GM20000 (cell line): ENCODE results near the gene TBC1D19.
A peak's percentile ranks its signal among the peaks of the same experiment; 100 is the strongest.

Experiments used
- DNase-seq: peaks from one replicate; pipeline ENCODE4 v3.0.0; 2012; ENCODE audit warnings: low spot score
- TF ChIP-seq, protein P1 (sequence below): IDR thresholded peaks from 2 replicates; pipeline ENCODE4 v1.5.1; 2012; ENCODE audit warnings: mild to moderate bottlenecking, control low read depth; ENCODE audit errors: extremely low read depth, missing control alignments

TBC1D19 gene

GRCh38 chr4:26751004-26751403, 167.1 kb downstream of the TBC1D19 start:
- TF ChIP-seq, protein P1, sequence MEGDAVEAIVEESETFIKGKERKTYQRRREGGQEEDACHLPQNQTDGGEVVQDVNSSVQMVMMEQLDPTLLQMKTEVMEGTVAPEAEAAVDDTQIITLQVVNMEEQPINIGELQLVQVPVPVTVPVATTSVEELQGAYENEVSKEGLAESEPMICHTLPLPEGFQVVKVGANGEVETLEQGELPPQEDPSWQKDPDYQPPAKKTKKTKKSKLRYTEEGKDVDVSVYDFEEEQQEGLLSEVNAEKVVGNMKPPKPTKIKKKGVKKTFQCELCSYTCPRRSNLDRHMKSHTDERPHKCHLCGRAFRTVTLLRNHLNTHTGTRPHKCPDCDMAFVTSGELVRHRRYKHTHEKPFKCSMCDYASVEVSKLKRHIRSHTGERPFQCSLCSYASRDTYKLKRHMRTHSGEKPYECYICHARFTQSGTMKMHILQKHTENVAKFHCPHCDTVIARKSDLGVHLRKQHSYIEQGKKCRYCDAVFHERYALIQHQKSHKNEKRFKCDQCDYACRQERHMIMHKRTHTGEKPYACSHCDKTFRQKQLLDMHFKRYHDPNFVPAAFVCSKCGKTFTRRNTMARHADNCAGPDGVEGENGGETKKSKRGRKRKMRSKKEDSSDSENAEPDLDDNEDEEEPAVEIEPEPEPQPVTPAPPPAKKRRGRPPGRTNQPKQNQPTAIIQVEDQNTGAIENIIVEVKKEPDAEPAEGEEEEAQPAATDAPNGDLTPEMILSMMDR: no peak
- DNase-seq: no peak

DNA sequence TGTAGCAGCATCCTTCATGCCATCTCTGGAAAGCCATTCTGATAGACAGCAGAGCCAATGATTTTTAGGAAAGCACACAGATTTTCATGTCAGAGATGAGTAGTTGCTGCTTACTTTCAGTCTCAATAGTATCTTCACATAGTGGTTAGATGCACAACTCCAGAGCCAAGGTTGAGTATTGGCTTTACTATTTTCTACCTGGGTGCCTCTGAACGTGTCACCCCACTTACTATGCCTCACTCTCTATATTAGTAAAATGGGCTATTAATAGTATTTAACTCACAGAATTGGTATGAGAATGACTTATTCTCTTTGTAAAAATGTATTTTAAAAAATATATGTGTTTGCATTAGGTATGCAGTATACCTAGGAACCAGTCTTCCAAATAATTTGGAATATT, 168.0 kb downstream of the TBC1D19 start:
- TF ChIP-seq, protein P1: no peak
- peak; percentile 9 for DNase-seq

- TF ChIP-seq, protein P1: no peak
- no peak for DNase-seq
These were observed 169.3 kb downstream of the TBC1D19 start for GRCh38 chr4:26753187-26753586.

DNA sequence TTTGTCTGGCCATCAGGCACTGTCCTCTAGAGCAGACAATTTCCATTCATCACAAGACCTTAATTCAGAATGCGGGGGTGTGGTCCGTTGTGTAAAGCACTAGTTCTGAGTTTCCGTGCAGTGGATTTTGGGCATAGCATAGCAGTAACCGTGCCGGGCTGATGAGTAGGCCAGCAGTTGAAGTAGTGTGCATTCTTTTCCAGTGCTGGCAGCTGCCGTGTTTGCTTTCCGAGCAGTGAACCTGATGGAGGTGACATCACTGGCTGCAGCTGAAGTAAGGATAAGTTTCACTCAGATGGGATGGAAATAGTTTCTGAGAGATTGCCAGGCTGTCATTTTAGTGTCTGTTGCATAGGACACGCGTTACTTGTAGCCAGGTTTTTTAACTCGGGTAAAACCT, 169.7 kb downstream of the TBC1D19 start:
- DNase-seq: no peak
- TF ChIP-seq, protein P1: no peak

DNA sequence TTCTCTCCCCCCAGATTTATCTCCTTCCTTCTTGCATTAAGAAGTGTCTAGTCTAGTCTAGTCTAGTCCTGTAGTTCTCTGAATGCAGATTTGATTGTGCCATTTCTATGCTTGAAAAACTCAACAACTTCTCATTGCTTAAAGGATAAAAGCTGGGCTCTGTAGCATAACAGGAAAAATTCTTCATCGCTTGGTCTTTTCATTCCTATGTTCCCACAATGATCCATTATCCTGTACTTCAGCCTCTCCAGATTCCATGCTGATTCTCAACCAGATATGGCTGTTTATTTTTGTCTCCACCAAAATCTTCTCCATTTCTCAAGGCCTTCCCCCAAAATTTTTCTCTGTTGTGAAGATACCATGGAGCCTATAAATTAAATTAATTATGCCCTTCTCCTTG, 173.9 kb downstream of the TBC1D19 start:
- no peak for DNase-seq
- TF ChIP-seq, protein P1: no peak

DNA sequence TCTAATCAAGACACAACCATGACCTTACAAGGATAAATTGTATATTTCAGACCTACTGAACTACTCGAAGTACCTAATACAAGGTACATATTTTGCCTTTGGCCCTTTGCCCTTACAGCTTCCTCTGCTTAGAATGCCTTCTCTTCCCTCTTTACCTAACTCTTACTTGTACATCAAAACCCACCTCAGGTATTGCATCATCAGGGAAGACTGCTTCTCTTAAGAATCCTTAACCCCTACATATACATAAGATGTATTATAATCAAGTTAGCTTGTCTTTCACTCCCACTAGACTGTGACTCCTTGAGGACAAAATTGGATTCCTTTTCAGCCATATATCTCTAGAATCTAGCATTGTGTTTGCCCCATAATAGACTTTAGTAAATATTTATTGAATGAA, 175.0 kb downstream of the TBC1D19 start:
- no peak for DNase-seq
- TF ChIP-seq, protein P1: no peak

DNA sequence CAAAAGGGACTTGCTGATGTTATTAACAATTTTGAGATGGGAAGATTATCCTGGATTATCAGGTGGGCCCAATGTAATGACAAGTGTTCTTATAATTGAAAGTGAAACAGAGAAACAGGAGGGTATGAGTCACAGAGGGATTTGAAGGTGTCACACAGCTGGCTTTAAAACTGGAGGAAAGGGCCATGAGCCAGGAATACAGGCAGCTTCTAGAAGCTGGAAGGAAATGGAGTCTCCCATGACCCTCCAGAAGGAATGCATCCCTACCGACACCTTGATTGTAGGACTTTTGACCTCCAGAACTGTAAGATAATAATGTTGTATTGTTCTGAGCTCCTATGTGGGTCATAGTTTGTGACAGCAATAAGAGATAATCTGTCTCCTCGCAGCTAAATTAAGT, 178.8 kb downstream of the TBC1D19 start:
- TF ChIP-seq, protein P1: no peak
- no peak for DNase-seq
